GM10266 (cell line): ENCODE results near the gene OPA3.
A peak's percentile ranks its signal among the peaks of the same experiment; 100 is the strongest.

Source experiments
- DNase-seq: peaks from one replicate; pipeline ENCODE4 v3.0.0; 2012; ENCODE audit errors: extremely low spot score
- TF ChIP-seq, protein P1 (sequence below): IDR thresholded peaks from 2 replicates; pipeline ENCODE4 v1.5.1; 2012; ENCODE audit warnings: mild to moderate bottlenecking, low read depth; ENCODE audit not compliant: control insufficient read depth, insufficient read depth; ENCODE audit errors: missing control alignments

OPA3 gene

DNA sequence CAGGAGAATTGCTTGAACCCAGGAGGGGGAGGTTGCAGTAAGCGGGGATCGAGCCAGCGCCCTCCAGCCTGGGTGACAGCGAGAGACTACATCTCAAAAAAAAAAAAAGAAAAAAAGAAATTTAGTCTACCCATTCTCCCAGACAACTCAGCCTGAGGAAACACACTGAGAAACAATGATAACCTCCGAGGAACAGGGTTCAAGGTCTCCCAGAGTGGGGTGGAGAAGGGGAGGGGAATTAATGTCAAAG, 78.7 kb downstream of the OPA3 start:
- peak; percentile 8 for DNase-seq
- TF ChIP-seq, protein P1, sequence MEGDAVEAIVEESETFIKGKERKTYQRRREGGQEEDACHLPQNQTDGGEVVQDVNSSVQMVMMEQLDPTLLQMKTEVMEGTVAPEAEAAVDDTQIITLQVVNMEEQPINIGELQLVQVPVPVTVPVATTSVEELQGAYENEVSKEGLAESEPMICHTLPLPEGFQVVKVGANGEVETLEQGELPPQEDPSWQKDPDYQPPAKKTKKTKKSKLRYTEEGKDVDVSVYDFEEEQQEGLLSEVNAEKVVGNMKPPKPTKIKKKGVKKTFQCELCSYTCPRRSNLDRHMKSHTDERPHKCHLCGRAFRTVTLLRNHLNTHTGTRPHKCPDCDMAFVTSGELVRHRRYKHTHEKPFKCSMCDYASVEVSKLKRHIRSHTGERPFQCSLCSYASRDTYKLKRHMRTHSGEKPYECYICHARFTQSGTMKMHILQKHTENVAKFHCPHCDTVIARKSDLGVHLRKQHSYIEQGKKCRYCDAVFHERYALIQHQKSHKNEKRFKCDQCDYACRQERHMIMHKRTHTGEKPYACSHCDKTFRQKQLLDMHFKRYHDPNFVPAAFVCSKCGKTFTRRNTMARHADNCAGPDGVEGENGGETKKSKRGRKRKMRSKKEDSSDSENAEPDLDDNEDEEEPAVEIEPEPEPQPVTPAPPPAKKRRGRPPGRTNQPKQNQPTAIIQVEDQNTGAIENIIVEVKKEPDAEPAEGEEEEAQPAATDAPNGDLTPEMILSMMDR, result no peak

DNA sequence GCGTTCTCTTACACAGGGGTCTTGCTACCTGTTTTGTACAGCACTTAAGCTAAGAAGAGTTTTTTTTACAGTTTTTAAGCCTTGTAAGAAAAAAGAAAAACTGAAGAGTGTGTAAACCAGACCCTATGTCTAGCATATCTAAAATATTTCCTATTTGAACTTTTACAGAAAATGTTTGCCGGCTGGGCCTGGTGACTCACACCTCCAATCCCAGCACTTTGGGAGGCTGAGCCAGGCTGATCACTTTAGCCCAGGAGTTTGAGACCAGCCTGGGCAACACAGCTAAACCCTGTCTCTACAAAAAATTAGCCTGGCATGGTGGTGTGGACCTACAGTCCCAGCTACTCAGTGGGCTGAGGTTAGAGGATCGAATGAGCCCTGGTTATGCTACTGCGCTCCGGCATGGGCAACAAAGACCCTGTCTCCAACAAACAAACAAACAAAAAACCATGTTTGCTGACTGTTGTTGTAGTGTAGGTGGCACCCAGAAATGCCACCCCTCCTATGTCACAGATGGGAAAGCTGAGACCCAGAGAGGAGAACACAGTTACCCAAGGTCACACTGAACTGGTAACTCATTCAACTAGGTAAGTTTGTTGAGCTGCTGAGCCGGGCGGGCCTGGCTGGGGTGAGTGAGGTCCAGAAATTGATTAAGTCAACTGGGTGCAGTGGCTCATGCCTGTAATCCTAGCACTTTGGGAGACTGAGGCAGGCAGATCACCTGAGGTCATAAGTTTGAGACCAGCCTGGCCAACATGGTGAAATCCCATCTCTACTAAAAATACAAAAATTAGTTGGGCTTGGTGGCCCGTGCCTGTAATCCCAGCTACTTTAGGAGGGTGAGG, 79.2 kb downstream of the OPA3 start:
- DNase-seq, result no peak
- TF ChIP-seq, protein P1, result no peak

DNA sequence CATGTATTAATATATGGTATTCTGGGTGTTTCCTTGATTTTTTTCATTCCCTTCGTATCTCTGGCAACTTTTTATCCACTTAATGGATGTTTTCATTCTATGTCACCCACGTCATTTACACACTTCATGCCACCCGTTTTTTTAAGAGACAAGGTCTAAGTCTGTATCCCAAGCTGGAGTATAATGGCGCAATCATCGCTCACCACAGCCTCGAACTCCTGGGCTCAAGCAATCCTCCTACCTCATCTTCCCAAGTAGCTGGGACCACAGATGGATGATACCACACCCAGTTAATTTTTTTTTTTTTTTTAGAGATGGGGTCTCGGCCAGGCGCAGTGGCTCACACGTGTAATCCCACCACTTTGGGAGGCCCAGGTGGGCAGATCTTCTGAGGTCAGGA, 80.7 kb downstream of the OPA3 start:
- TF ChIP-seq, protein P1, result no peak
- DNase-seq, result no peak

DNA sequence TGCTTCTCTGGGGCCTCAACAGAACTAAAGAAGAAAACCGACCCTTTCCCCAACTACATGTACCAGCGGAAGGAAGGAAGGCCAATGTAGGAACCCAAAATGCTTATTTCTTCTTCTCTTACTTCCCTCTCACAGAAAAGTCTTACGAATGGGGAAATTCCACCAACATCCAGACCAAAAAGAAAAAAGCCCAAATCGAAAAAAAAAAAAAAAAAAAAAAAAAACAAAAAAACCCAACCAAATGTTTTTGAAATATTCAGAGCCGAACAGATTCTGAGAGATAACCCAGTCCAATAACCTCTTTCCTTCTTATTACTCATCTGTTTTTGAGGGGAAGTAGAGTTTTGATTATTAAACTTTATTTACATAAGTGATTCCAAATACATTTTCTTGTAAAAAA, 82.5 kb downstream of the OPA3 start:
- peak; percentile 10 for DNase-seq
- TF ChIP-seq, protein P1, result no peak

DNA sequence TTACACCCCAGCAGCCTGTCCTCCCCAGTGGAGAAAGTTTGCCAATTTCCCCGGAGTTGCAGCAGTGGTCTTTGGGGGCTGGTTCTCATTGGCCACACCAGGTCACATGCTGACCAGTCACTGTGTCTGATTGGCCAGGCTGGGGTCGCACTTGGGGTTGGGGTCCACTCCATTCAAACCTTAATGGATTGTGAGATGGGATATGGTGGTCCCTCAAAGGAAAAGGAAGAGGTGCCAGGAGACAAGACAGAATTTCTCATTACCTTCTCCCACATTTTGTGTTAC, 82.9 kb downstream of the OPA3 start:
- TF ChIP-seq, protein P1, result no peak
- DNase-seq, result peak; percentile 31

DNA sequence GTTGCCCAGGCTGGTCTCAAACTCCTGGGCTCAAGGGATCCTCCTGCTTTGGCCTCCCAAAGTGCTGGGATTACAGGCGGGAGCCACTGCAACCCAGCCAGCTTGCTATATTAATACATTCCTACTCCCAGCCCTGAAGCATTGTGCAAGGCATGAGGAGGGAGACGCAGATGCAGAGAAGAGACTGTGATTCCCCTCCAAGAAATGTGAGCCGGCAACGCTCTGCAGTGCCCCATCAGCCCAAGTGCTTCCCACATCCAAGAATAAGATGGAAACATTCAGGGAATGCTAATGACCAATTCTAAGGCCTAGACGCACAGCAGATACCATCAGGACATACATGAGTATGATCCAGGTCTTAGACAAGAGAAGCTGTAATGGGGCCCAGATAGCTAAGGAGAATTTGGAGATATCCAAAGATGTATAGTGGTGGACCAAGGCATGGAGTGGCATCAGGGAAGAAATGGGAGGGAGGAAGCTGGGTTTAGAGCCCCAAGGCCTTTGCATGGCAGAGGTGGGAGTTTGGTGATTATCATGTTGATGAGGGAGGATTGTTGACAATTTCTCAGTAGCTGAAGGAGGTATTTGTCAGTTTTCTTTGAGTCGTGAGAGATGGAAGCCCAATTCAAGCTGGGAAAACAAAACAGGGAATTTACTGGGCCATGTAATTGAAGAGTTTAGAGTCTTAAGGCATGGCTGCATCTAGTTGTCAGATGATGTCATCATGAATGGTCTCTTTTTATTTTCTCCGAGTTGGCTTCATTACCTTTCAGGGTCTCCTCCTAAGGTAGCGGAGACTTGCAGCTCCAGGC, 83.5 kb downstream of the OPA3 start:
- DNase-seq, result no peak
- TF ChIP-seq, protein P1, result no peak
